Measurements from ENCODE around the gene SLITRK2.

The SLITRK2 gene, protein sequence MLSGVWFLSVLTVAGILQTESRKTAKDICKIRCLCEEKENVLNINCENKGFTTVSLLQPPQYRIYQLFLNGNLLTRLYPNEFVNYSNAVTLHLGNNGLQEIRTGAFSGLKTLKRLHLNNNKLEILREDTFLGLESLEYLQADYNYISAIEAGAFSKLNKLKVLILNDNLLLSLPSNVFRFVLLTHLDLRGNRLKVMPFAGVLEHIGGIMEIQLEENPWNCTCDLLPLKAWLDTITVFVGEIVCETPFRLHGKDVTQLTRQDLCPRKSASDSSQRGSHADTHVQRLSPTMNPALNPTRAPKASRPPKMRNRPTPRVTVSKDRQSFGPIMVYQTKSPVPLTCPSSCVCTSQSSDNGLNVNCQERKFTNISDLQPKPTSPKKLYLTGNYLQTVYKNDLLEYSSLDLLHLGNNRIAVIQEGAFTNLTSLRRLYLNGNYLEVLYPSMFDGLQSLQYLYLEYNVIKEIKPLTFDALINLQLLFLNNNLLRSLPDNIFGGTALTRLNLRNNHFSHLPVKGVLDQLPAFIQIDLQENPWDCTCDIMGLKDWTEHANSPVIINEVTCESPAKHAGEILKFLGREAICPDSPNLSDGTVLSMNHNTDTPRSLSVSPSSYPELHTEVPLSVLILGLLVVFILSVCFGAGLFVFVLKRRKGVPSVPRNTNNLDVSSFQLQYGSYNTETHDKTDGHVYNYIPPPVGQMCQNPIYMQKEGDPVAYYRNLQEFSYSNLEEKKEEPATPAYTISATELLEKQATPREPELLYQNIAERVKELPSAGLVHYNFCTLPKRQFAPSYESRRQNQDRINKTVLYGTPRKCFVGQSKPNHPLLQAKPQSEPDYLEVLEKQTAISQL

GRCh38 chrX:145817331-145818185 is at the start of gene SLITRK2:
SLITRK2 (plus strand) TSS chrX:145817829; CDS start chrX:145822426, 4,597 bp downstream.
- Mint-ChIP-seq H3K4me3 (no peak within 1 kb of the TSS), H3K36me3 (ENCODE audit: low read depth) (no peaks in the 10 kb centered on the region), H3K9me3 (no peaks in the 10 kb centered on the region), H3K27me3 (ENCODE audit: low read depth) (peaks cover 20% of the 10 kb centered on the region), H3K4me1 (ENCODE audit: low read depth) (no peaks in the 10 kb centered on the region), H3K27ac (no peak within 1 kb of the TSS)
- no peak for DNase-seq (ENCODE audit: low spot score)

DNA sequence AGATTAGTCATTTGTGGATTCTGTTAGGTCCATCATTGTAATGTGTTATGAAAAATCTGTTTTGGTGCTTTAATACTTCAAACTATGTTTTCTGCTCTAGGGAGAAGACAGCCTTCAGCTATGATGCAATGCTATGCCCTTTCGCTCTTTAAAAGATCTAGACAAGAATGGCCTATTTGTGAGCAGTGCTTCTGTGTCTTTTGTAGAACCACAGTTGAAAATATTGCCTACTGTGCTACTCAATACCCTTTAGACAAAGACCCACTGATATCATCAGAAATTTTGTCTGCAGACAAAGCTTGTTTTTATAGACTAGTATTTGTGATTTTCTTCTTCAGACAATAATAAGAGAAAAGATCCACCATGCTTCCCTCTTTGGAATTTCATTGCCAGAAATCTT is 44.6 kb upstream of the SLITRK2 start:
- DNase-seq (ENCODE audit: low spot score) = no peak
- Mint-ChIP-seq H3K9me3 (peaks cover 10% of the 10 kb centered on the region), H3K27ac (no peak overlapping the region), H3K4me3 (no peak overlapping the region), H3K4me1 (ENCODE audit: low read depth) (no peaks in the 10 kb centered on the region), H3K27me3 (ENCODE audit: low read depth) (no peaks in the 10 kb centered on the region), H3K36me3 (ENCODE audit: low read depth) (no peaks in the 10 kb centered on the region)

- Mint-ChIP-seq H3K9me3 (peaks cover 8% of the 10 kb centered on the region), H3K4me1 (ENCODE audit: low read depth) (no peaks in the 10 kb centered on the region), H3K4me3 (no peak overlapping the region), H3K27ac (no peak overlapping the region), H3K36me3 (ENCODE audit: low read depth) (no peaks in the 10 kb centered on the region), H3K27me3 (ENCODE audit: low read depth) (no peaks in the 10 kb centered on the region)
- DNase-seq (ENCODE audit: low spot score) = no peak
Measured at GRCh38 chrX:145792281-145792680, 25.3 kb upstream of the SLITRK2 start.

GRCh38 chrX:145803508-145803907 is 14.1 kb upstream of the SLITRK2 start:
- Mint-ChIP-seq H3K4me3 (no peak overlapping the region), H3K4me1 (ENCODE audit: low read depth) (no peaks in the 10 kb centered on the region), H3K9me3 (peaks cover 9% of the 10 kb centered on the region), H3K27me3 (ENCODE audit: low read depth) (no peaks in the 10 kb centered on the region), H3K36me3 (ENCODE audit: low read depth) (no peaks in the 10 kb centered on the region), H3K27ac (no peak overlapping the region)
- no peak for DNase-seq (ENCODE audit: low spot score)

- Mint-ChIP-seq H3K27me3 (ENCODE audit: low read depth) (peaks cover 12% of the 10 kb centered on the region), H3K4me3 (no peak overlapping the region), H3K9me3 (no peaks in the 10 kb centered on the region), H3K36me3 (ENCODE audit: low read depth) (no peaks in the 10 kb centered on the region), H3K4me1 (ENCODE audit: low read depth) (no peaks in the 10 kb centered on the region), H3K27ac (no peak overlapping the region)
- DNase-seq (ENCODE audit: low spot score) = no peak
Measured at GRCh38 chrX:145813081-145813480, 4.5 kb upstream of the SLITRK2 start.

- no peaks in the 10 kb centered on the region for H3K9me3 Mint-ChIP-seq
- peaks cover 20% of the 10 kb centered on the region for H3K27me3 Mint-ChIP-seq (ENCODE audit: low read depth)
- H3K4me3 Mint-ChIP-seq = no peak overlapping the region
- no peak for DNase-seq (ENCODE audit: low spot score)
- H3K4me1 Mint-ChIP-seq (ENCODE audit: low read depth) = no peaks in the 10 kb centered on the region
- no peaks in the 10 kb centered on the region for H3K36me3 Mint-ChIP-seq (ENCODE audit: low read depth)
- H3K27ac Mint-ChIP-seq = no peak overlapping the region
Measured at GRCh38 chrX:145816601-145817315, 871 bp upstream of the SLITRK2 start.

DNA sequence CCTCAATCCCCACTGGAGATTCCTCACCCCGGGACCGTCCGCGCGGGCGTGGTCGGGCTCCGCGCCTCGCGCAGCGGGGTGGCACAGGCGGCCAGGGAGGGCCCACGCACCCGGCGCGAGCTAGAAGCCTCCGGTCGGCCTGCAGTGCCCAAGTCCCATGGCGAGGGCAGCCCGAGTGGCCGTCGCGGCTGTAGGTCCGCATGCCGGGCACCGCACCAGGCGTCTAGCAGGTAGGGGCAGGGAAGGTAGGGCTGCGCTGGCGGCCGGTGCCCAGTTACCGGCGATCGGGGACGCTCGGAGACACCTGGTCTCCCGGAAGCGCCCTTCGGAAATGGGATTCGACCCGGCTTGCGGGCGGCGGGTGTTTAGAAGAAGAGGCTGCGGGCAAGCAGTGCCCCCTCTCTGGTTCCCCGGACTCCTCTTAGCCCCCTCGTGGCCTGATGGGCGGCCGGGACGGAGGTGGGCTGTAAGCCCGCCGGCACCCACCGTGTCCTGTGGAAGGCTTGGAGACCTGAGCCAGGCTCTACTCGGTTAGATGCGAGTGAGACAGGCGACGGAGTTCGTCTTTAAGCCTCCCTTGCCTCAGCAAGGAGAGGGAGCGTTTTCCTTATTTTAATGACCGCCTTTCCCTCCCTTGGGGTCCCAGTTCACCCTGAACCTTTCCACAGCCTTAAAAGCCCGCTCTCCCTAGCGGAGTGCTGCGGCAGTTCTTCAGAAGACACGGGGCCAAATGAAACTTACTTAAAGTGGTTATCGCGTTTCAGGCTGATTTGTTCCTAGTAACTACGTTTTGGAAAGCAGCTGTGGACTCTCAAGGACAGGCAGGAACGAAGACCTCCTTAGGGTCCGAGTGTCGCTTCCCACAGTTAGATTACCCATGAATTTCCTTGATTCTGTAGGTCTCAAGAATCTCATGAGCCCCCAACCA is 821 bp downstream of the SLITRK2 start:
- no peak for DNase-seq (ENCODE audit: low spot score)
- H3K27me3 Mint-ChIP-seq (ENCODE audit: low read depth) = peaks cover 23% of the 10 kb centered on the region
- no peak overlapping the region for H3K27ac Mint-ChIP-seq
- no peak overlapping the region for H3K4me3 Mint-ChIP-seq
- no peaks in the 10 kb centered on the region for H3K4me1 Mint-ChIP-seq (ENCODE audit: low read depth)
- H3K36me3 Mint-ChIP-seq (ENCODE audit: low read depth) = no peaks in the 10 kb centered on the region
- no peaks in the 10 kb centered on the region for H3K9me3 Mint-ChIP-seq

DNA sequence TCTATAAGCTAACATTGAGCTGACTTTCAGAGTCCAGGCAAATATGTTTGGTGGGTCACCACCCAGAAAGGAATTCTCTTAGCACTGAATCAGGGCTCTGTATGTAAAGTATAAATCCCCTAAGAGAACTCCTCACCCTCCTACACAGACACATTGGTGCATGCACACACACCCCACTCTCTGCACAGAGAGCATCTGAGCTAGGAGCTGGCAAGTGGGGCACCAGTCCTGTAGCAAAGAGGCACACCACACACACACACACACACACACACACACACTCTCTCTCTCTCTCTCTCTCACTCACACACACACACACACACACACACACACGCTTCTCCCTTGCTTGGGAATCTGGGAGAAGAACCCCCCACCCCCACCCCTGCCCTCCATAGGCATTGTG is 3.2 kb downstream of the SLITRK2 start:
- Mint-ChIP-seq H3K4me3 (no peak overlapping the region), H3K9me3 (no peaks in the 10 kb centered on the region), H3K27ac (no peak overlapping the region), H3K27me3 (ENCODE audit: low read depth) (peaks cover 23% of the 10 kb centered on the region), H3K36me3 (ENCODE audit: low read depth) (no peaks in the 10 kb centered on the region), H3K4me1 (ENCODE audit: low read depth) (no peaks in the 10 kb centered on the region)
- DNase-seq (ENCODE audit: low spot score) = no peak

DNA sequence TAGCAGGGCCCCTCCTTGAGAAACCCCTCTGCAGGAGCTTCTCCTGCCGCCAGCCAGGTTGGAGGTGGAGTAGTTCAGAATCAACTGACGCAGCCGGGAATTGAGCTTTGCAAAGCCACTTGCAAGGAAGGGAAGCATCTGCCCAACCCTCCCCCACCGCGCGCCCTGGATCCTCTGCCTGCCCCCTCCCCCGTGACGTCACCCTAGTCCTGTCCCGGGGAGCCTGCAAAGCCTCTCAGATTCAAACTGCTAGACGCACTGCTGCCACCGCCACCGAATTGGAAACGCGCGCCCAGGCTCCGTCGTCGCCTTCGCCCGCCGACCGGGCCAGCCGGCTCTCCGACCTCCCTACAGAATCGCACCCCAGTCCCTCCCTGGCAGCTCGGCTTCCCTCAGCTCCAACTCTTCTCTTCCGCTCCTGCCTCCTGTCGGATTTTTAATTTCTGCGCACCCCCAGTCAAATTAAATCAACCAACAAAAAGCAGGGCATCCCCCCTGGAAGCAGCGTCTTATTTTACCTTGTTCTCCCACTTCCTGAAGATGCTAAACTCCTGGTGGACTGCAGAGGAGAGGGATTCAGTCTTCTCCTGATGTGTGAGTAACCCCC is 3.8 kb downstream of the SLITRK2 start:
- peaks cover 21% of the 10 kb centered on the region for H3K27me3 Mint-ChIP-seq (ENCODE audit: low read depth)
- H3K27ac Mint-ChIP-seq = no peak overlapping the region
- DNase-seq (ENCODE audit: low spot score) = no peak
- no peaks in the 10 kb centered on the region for H3K36me3 Mint-ChIP-seq (ENCODE audit: low read depth)
- H3K9me3 Mint-ChIP-seq = no peaks in the 10 kb centered on the region
- H3K4me1 Mint-ChIP-seq (ENCODE audit: low read depth) = no peaks in the 10 kb centered on the region
- H3K4me3 Mint-ChIP-seq = no peak overlapping the region

DNA sequence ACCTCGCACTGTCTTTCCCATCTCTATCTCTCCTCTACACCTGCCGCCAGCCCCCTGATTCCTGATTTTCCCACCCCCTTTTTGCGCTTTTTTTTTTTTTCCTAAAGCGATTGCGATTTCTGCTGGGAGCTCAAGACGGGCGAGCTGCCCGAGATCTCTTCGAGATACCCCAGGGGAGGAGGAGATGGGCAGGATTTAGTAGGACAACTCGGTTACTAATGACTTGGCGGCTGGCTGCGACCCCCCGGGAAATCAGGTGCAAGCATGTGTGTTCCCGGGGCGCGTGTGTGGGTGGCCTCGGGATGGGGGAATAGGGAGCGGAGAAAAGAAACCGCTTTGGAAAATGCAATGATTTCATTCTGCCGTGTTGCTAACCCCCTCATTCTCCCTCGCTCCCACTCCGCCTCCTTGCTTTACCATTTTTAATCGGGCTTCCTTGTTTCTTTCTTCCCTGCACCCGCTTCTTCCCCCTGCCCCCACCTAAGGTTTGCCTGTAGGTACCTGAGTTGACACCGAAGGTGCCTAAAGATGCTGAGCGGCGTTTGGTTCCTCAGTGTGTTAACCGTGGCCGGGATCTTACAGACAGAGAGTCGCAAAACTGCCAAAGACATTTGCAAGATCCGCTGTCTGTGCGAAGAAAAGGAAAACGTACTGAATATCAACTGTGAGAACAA is 4.4 kb downstream of the SLITRK2 start:
- Mint-ChIP-seq H3K4me1 (ENCODE audit: low read depth) (no peaks in the 10 kb centered on the region), H3K9me3 (no peaks in the 10 kb centered on the region), H3K4me3 (no peak overlapping the region), H3K27ac (no peak overlapping the region), H3K36me3 (ENCODE audit: low read depth) (no peaks in the 10 kb centered on the region), H3K27me3 (ENCODE audit: low read depth) (peaks cover 14% of the 10 kb centered on the region)
- DNase-seq (ENCODE audit: low spot score) = no peak

GRCh38 chrX:145823132-145823531 is 5.5 kb downstream of the SLITRK2 start:
- Mint-ChIP-seq H3K9me3 (no peaks in the 10 kb centered on the region), H3K27me3 (ENCODE audit: low read depth) (peaks cover 11% of the 10 kb centered on the region), H3K27ac (no peak overlapping the region), H3K4me1 (ENCODE audit: low read depth) (no peaks in the 10 kb centered on the region), H3K36me3 (ENCODE audit: low read depth) (no peaks in the 10 kb centered on the region), H3K4me3 (no peak overlapping the region)
- no peak for DNase-seq (ENCODE audit: low spot score)

DNA sequence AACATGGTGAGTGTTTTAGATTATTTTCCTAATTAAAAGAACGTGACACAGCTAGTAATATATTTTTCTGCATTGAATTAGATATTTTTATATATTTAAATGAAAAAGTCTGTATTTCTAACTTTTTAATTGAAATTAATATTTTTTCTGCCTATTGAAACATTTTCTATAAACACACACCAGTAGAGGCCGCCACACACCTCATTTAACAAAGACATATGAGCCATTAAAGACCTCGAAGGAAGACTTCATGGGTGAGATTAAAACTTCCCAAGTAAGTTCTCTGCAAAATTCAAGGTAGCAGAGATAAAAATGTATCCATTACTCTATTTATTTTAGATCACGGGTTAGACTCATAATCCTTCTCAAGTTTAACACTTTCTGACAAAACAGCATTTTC is 8.3 kb downstream of the SLITRK2 start:
- peaks cover 3% of the 10 kb centered on the region for H3K27me3 Mint-ChIP-seq (ENCODE audit: low read depth)
- H3K4me1 Mint-ChIP-seq (ENCODE audit: low read depth) = no peaks in the 10 kb centered on the region
- no peak overlapping the region for H3K27ac Mint-ChIP-seq
- H3K4me3 Mint-ChIP-seq = no peak overlapping the region
- no peak for DNase-seq (ENCODE audit: low spot score)
- H3K9me3 Mint-ChIP-seq = no peaks in the 10 kb centered on the region
- no peaks in the 10 kb centered on the region for H3K36me3 Mint-ChIP-seq (ENCODE audit: low read depth)
